GM19463 (cell line): ENCODE results near the gene PREX1.
"Not testable (repeated sequence)": the region's sequence is repeated elsewhere in the genome, so short reads cannot be mapped to it uniquely, and the experiment has no call there.

Source experiments
- ATAC-seq: cut with Tn5 transposase; IDR thresholded peaks from one replicate; pipeline ENCODE4 v1.9.1; 2021; ENCODE audit warnings: mild to moderate bottlenecking, moderate library complexity; ENCODE audit not compliant: unreplicated experiment

PREX1 gene

GRCh38 chr20:48826480-48826879 lies 1.3 kb downstream of the PREX1 start:
- ATAC-seq = not testable (repeated sequence)

DNA sequence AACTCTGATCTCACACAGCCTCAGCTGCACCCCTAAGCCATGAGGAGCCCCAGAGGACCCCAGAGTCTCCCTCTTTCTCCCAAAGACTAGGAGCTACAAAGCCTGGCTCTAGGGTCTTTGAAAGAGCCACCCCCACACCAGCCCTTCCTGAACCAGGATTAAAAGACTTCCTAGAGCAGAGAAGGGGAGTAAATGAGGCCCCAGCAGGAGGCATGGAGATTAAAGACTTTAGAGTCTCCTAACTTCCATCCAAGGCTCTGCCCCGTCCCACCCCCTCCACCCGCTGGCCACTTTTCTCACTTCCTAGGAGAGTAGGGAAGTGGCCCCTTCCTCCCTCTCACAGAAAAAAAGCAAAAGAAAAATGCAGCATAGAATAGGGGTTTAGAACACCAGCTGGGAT lies 1.7 kb downstream of the PREX1 start:
- no peak for ATAC-seq

- ATAC-seq = no peak
Measured at GRCh38 chr20:48825566-48825920, 2.3 kb downstream of the PREX1 start.

DNA sequence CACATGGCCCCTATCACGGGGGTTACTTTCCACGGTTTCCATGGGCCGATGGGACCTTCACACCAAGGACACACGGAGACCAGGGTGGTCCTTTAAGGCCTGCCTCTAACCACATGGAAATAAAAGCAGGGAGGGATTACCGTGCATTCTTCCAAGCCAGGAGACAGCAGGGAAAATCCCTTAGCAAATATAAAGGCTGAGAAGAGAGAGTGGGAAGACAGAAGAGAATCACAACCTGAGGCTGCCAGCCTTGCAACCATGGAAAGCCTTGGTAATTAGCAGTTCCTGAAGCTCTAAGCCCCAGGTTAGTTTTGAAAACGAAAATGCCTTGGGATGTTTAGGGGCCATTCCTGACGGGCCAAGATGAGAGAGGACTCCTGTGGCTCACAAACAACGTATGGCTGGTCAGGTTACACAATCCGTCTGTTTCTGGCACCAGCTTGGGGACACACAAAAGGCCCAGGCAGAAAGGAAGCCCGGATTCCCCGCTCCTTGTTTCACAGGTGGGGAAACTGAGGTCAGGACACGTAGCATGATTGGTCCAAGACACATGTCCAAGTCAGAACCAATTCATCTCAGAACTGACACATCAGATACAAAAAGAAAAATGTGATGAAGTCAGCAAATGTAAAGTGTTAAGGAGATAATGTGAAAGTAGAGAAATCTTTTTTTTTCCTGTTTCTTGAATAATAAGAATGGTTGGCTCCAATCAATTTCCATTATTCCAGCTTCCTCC lies 2.8 kb downstream of the PREX1 start:
- ATAC-seq = no peak

DNA sequence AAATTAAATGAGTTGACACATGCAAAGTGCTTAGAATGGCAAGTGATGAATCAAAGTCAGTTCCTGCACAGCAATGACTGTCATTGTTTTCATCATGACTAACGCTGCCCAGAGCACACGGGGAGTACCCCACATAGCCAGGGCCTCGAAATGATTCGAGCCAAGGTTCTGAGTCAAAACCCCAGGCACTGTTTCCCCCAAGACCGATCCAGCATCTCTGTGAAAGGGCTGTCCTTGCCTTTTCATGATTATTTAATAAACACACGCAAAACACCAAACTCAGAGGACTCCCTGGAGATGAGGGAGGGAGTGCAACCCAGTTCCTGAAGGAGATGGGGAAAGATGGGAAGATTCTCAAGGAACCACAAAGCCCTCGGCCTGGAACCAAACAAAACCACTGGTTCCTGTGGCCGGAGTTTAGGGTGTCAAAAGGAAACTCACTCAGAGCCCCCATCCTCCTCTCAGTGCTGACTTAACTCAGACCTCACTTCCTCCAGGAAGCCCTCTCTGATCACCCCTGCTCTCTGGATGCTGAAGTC lies 3.8 kb downstream of the PREX1 start:
- ATAC-seq = peak; percentile 36

GRCh38 chr20:48823476-48823875 lies 4.3 kb downstream of the PREX1 start:
- no peak for ATAC-seq

DNA sequence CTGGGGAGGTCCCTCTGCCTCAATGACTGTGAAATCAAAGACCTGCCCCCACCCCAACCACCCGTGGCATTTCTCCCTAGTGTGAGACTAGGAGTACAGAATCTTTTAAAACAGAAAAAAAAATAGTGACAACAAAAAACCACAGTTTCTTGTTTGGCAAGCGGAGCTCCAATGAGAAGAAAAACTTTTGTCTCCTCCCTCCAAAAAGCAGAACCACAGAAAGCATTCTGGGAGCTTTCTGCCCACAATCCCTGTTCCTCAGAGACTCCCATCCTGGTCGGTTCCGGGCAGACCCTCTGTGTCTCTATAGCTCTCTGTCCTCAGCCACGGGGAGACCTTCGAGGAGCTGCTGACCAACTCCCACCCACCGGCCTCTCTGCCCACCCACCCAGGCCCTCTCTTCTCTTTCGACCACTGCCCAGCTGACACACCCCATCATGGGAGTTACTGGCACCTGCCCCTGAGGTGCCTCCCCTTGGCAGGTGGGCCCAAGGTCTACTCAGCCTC lies 4.9 kb downstream of the PREX1 start:
- no peak for ATAC-seq

DNA sequence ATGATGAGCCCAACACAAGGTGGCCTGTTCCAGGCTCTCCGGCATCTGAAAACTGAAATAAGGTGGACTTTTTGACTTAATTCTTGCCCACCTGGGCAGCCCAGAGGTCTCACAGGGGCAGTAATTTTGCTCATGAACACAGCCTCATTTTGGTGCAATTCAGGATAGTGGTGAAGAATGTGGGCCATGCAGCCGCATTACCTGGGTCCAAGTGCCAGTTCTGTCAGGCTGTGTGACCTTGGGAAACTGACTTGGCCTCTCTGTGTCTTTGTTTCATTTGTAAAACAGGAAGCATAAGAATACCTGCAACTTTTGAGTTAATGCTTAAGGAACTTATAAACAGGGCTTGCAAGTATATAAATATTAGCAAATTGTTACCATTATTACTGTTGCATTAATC lies 5.6 kb downstream of the PREX1 start:
- no peak for ATAC-seq

GRCh38 chr20:48821261-48821920 lies 6.4 kb downstream of the PREX1 start:
- ATAC-seq = no peak

GRCh38 chr20:48820649-48820973 lies 7.2 kb downstream of the PREX1 start:
- no peak for ATAC-seq

GRCh38 chr20:48819821-48820648 lies 7.8 kb downstream of the PREX1 start:
- ATAC-seq = no peak

- no peak for ATAC-seq
Measured at GRCh38 chr20:48819089-48819488, 8.7 kb downstream of the PREX1 start.

- ATAC-seq = peak; percentile 54
Measured at GRCh38 chr20:48818481-48818987, 9.3 kb downstream of the PREX1 start.

DNA sequence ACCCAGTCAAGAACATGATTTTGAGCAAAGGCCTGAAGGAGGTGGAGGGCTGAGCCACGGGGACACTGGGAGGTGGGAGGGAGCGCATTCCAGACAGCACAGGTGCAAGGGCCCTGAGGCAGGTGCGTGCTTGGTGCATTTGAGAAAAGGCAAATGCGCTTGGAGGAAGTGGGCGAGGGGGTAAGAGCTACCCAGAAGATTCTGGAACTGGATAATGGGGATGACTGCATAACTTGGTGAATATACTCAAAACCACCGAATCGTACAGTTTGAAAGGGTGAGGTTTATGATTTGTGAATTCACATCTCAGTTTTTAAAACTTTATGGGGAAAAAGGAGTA lies 9.8 kb downstream of the PREX1 start:
- no peak for ATAC-seq

GRCh38 chr20:48817367-48818030 lies 10.3 kb downstream of the PREX1 start:
- no peak for ATAC-seq

GRCh38 chr20:48816282-48817205 lies 11.3 kb downstream of the PREX1 start:
- ATAC-seq = no peak

GRCh38 chr20:48815537-48815936 lies 12.3 kb downstream of the PREX1 start:
- ATAC-seq = no peak

DNA sequence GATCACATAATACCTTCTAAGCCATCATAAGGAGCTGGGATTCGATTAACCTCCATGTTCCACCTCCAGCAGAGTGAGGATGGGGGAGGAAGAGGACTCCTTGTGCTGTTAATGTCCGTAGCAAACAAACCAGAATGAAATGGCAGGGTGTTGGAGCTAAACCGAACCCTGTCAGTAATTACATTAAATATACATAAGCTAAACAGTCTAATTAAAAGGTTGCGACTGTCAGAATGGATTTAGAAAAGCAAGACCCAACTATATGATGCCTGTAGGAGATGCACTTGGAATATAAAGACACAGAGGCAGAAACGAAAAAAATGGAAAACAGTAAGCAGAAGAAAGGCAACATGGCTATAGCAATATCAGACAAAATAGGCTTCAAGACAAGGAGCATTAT lies 13.2 kb downstream of the PREX1 start:
- no peak for ATAC-seq

- ATAC-seq = no peak
Measured at GRCh38 chr20:48813930-48814546, 13.8 kb downstream of the PREX1 start.

GRCh38 chr20:48813446-48813747 lies 14.4 kb downstream of the PREX1 start:
- ATAC-seq = no peak
